Right lobe of liver (tissue), 6 donors: Measurements from ENCODE around the gene CGRRF1. TPM values are rescaled to one million over a fixed set of nuclear protein-coding genes. Genes with fewer than 3 reads are reported as not detected.

Experiments
- ATAC-seq, 4 donors: fragments of 200-7000 bp; cut with Tn5 transposase; one replicate each; pipeline ENCODE4 v1.9.1; 2020; ENCODE audit warnings: mild to moderate bottlenecking in 4 of 4, moderate library complexity in 4 of 4
- DNase-seq, 3 donors: peaks; one replicate each; pipeline ENCODE4 v3.0.0-alpha.2; 2020
- H3K27ac ChIP-seq, 3 donors: fragments of 200-600 bp; one replicate each; pipeline ENCODE4 v1.8.0; 2022
- H3K27me3 ChIP-seq, 2 donors: fragments of 200-600 bp; one replicate each; pipeline ENCODE4 v1.8.0; 2022
- H3K36me3 ChIP-seq, 4 donors: fragments of 200-600 bp; sonication (generic) in 1 of 4; one replicate each; pipeline versions ENCODE4 v1.5.1 to v1.8.0; 2017 to 2022; ENCODE audit warnings: control low read depth in 1 of 4
- H3K4me1 ChIP-seq, 4 donors: fragments of 200-600 bp; sonication (generic) in 1 of 4; one replicate each; pipeline versions ENCODE4 v1.5.1 to v1.8.0; 2017 to 2022; ENCODE audit warnings: control low read depth in 1 of 4
- H3K4me3 ChIP-seq, 3 donors: fragments of 200-600 bp; one replicate each; pipeline ENCODE4 v1.8.0; 2022
- H3K9me3 ChIP-seq, 4 donors: fragments of 200-600 bp; sonication (generic) in 1 of 4; one replicate each; pipeline versions ENCODE4 v1.5.1 to v1.8.0; 2017 to 2022; ENCODE audit warnings: control low read depth in 1 of 4
- POLR2A ChIP-seq: fragments of 450-650 bp; IDR thresholded peaks from one replicate; pipeline ENCODE4 v1.6.1; 2017; ENCODE audit warnings: antibody characterized with exemption, mild to moderate bottlenecking
- whole genome bisulfite sequencing: methylation state at CpG from one replicate; pipeline ENCODE4 v1.1.6; 2018; ENCODE audit warnings: low coverage, low lambda C conversion rate; ENCODE audit not compliant: insufficient coverage; ENCODE audit errors: missing lambda C conversion rate; 5-methylcytosine and 5-hydroxymethylcytosine counted together
- intact Hi-C, 2 donors: fragments of 100-400 bp; cut with DNase I; formaldehyde crosslinking; loops; one replicate each; pipeline versions ENCODE4 v1.11.2 to v1.14.1; 2022
- total RNA-seq, 6 experiments: library from RNA; depleted of rRNA in 2 of 6; stranded (reverse); fragments of >200 nt in 2 of 6; fragmentation: NEBNext Ultra II Directional in 3 of 6; extraction: Animal tissue kit (Norgen Biotek cat#: 25700) in 3 of 6; gene quantifications; one replicate each; pipeline versions ENCODE4 v1.1.0 to v1.2.4, GENCODE V29; 2016 to 2023
- TF ChIP-seq, protein P1 (sequence below), 4 donors: fragments of 200-600 bp in 3 of 4; fragments of 450-650 bp in 1 of 4; IDR thresholded peaks; one replicate each; pipeline versions ENCODE4 v1.5.1 to v1.8.0; 2016 to 2022; ENCODE audit warnings: antibody characterized with exemption in 4 of 4, mild to moderate bottlenecking in 2 of 4
- donor health status: DM: no; HTN: yes; CAD: no.
- donor health status: DM: no; HTN: no; CAD: no.
- donor health status: DM: no; HTN: no; CAD: no.
- donor health status: DM: no; HTN: yes; CAD: no.
- donor health status: DM: no; HTN: yes; CAD: no.

The CGRRF1 gene
- total RNA-seq, 6 experiments from 2014 or later = 5.4 to 8.2 (median 6.7) TPM

DNA sequence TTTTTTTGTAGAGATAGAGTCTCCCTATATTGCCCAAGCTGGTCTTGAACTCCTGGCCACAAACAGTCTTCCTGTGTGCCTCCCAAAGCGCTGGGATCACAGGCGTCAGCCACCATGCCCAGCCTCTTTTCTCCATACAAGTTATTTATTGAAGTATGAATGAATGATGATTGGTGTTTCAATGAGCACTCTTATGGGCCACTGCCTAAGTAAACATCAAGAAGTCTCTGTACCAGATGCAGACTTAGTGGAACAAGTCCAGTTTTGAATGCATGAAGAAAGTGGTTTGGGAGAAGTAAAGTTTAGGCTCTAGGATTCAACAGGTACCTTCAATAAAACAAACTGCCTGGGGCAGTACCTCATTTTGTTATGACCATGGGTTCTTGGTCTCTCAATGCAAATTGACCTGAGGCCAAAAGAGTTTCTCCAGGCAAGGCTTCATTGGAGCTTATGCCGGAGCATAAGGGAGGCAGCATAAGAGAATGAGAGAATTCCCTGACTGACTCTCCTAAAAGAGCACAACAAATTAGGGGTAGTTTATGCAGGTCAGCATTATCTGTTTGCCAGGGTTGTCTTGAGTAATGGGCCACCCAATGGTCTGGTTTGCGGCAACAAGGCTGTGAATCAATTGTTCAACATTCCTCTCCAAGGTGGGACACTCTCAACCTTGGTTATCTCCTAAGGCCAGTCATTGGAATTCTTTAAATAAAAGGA lies 19.8 kb upstream of the CGRRF1 start:
- DNase-seq = no peak
- no peak for TF ChIP-seq POLR2A
- TF ChIP-seq, protein P1, sequence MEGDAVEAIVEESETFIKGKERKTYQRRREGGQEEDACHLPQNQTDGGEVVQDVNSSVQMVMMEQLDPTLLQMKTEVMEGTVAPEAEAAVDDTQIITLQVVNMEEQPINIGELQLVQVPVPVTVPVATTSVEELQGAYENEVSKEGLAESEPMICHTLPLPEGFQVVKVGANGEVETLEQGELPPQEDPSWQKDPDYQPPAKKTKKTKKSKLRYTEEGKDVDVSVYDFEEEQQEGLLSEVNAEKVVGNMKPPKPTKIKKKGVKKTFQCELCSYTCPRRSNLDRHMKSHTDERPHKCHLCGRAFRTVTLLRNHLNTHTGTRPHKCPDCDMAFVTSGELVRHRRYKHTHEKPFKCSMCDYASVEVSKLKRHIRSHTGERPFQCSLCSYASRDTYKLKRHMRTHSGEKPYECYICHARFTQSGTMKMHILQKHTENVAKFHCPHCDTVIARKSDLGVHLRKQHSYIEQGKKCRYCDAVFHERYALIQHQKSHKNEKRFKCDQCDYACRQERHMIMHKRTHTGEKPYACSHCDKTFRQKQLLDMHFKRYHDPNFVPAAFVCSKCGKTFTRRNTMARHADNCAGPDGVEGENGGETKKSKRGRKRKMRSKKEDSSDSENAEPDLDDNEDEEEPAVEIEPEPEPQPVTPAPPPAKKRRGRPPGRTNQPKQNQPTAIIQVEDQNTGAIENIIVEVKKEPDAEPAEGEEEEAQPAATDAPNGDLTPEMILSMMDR (IDR thresholded peaks at IDR 0.05) = no peak
- H3K27ac ChIP-seq = peak overlapping the region in 2 of 3 donors; percentile 87 to 98

DNA sequence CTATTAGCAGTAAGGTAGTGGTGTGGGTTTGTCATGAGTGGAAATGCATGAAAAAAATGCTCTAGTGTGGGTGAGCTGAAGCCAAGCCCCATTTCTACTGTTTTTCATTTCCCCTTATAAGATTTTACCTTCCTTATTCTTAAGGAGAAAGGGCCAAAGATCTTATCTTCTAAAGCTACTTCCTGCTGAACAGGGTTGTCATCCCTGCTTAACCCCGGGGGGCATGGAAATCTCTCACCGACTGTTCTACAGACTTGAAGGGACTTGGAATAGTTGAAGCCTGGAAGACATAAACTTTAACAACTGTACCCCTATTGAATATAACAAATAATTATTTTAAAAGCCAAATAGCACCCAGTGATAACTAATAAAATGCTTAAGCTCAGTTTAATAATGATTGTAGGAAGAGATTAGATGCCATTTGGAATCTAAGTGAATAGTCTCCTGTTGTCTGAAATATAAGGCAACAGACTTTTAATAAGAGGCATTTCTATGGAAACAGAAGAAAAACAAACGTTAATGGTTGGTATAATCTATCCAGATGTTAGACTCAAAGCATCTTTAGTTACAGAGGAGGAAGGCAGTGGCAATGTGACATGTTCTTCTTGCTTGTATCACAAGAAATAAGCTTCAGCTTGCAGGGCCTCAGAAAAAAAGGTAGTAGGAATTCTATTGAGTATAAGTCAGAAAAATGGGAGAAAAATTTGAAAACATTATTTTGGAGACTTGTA lies 19.1 kb upstream of the CGRRF1 start:
- Histone ChIP-seq H3K27me3 (no peaks in the 10 kb centered on the region), H3K9me3 (no peaks in the 10 kb centered on the region), H3K27ac (no peak overlapping the region), H3K4me3 (no peak overlapping the region), H3K4me1 (peaks cover 0 to 13% (median 5%) of the 10 kb centered on the region in 4 donors), H3K36me3 (no peaks in the 10 kb centered on the region)
- intact Hi-C loops = no loop called here
- ATAC-seq (no peak), DNase-seq (no peak)
- TF ChIP-seq POLR2A = no peak
- TF ChIP-seq, protein P1 (IDR thresholded peaks at IDR 0.05) = no peak
- WGBS = 37% methylated on average over 3 of the region's 3 CpGs

More for the DNA sequence above, 19.8 kb upstream of the CGRRF1 start:
- Histone ChIP-seq H3K27me3 (no peaks in the 10 kb centered on the region), H3K4me1 (peaks cover 0 to 13% (median 5%) of the 10 kb centered on the region in 4 donors), H3K4me3 (peak overlapping the region in 1 of 3 donors; percentile 98), H3K9me3 (no peaks in the 10 kb centered on the region), H3K36me3 (no peaks in the 10 kb centered on the region)
- intact Hi-C loops = no loop called here
- no peak for ATAC-seq
- 78% methylated on average over 2 of the region's 4 CpGs for WGBS

DNA sequence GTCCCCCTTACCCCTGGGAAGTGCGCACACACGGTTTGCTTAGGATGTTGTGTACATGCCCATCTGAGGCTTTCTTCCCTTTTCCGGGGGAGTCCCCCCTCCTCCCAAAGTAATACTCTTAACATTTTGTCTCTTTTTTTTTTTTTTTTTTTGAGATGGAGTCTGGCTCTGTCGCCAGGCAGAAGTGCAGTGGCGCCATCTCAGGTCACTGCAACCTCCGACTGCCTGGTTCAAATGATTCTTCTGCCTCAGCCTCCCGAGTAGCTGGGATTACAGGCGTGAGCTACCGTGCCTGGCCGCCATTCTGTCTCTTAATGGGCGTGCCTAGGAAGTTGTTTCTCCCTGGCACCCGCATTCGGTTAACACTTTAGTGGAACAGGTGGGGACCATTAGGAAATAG lies 16.4 kb upstream of the CGRRF1 start:
- DNase-seq = no peak
- Histone ChIP-seq H3K27ac (no peak overlapping the region), H3K4me3 (no peak overlapping the region), H3K27me3 (no peaks in the 10 kb centered on the region), H3K4me1 (peaks cover 0 to 4% (median 2%) of the 10 kb centered on the region in 4 donors), H3K9me3 (no peaks in the 10 kb centered on the region), H3K36me3 (no peaks in the 10 kb centered on the region)
- no peak for TF ChIP-seq POLR2A
- TF ChIP-seq, protein P1 (IDR thresholded peaks at IDR 0.05) = no peak
- 49% methylated on average over 6 of the region's 13 CpGs for WGBS
- intact Hi-C loops = no loop called here
- no peak for ATAC-seq

DNA sequence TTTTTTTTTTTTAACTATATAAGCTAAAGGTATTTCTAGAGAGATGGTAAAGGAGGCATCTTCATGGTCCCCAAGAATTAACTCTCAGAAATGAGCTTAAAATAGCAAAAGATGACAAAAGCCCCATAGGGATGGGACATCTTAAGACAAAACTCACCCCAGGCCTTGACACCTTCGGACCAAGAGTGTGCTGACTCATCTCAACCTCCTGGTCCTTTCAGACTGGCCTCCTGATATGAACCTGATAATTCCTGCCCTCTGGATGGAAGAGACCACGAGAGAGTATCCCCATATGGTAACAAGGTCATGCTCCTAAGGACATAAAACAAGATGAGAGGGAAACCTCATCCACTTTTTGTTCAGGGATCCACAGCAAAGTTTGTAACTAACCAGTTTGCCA lies 12.5 kb upstream of the CGRRF1 start:
- intact Hi-C loops = no loop called here
- no peaks in the 10 kb centered on the region for H3K9me3 ChIP-seq
- H3K27me3 ChIP-seq = no peaks in the 10 kb centered on the region
- no peak for TF ChIP-seq POLR2A
- TF ChIP-seq, protein P1 (IDR thresholded peaks at IDR 0.05) = no peak
- H3K4me3 ChIP-seq = no peak overlapping the region
- H3K4me1 ChIP-seq = no peaks in the 10 kb centered on the region
- no peak overlapping the region for H3K27ac ChIP-seq
- no peaks in the 10 kb centered on the region for H3K36me3 ChIP-seq
- DNase-seq (no peak), ATAC-seq (no peak)
- 75% methylated on average over 2 of the region's 2 CpGs for whole genome bisulfite sequencing
